Lung (tissue), 12 donors: Measurements from ENCODE around the gene DLEC1. TPM values are rescaled to one million over a fixed set of nuclear protein-coding genes. Genes with fewer than 3 reads are reported as not detected.

Experiments
- ATAC-seq: fragments of 200-7000 bp; cut with Tn5 transposase; one replicate; pipeline ENCODE4 v1.9.1; 2020; ENCODE audit warnings: moderate number of reproducible peaks; ENCODE audit not compliant: insufficient read depth, low FRiP score
- DNase-seq, 3 donors: peaks; one replicate each; pipeline ENCODE4 v3.0.0-alpha.2; 2013 to 2017
- H3K27ac ChIP-seq, 2 donors: one replicate each; pipeline ENCODE4 v1.5.1; 2013; ENCODE audit warnings: mild to moderate bottlenecking in 2 of 2, moderate library complexity in 2 of 2, control low read depth in 1 of 2, inconsistent platforms in 1 of 2, low read depth in 1 of 2, low read length in 1 of 2
- H3K27me3 ChIP-seq, 3 donors: one replicate each; pipeline ENCODE4 v1.5.1; 2013; ENCODE audit warnings: low read length in 2 of 3; ENCODE audit not compliant: control insufficient read depth in 3 of 3, insufficient read depth in 3 of 3
- H3K36me3 ChIP-seq, 4 donors: one replicate each; pipeline ENCODE4 v1.5.1; 2013; ENCODE audit warnings: low read length in 4 of 4, mild to moderate bottlenecking in 1 of 4, moderate library complexity in 1 of 4; ENCODE audit not compliant: control insufficient read depth in 4 of 4, insufficient read depth in 4 of 4
- H3K4me1 ChIP-seq, 5 donors: one replicate each; pipeline ENCODE4 v1.5.1; 2013; ENCODE audit warnings: low read length in 5 of 5, mild to moderate bottlenecking in 2 of 5, moderate library complexity in 1 of 5; ENCODE audit not compliant: control insufficient read depth in 5 of 5, insufficient read depth in 5 of 5
- H3K4me3 ChIP-seq: one replicate; pipeline ENCODE4 v1.5.1; 2013; ENCODE audit warnings: mild to moderate bottlenecking, control low read depth, moderate library complexity
- H3K9ac ChIP-seq, 2 donors: one replicate each; pipeline ENCODE4 v1.5.1; 2013; ENCODE audit warnings: low read length in 2 of 2, control low read depth in 1 of 2; ENCODE audit not compliant: insufficient read depth in 1 of 2
- H3K9me3 ChIP-seq, 4 donors: one replicate each; pipeline ENCODE4 v1.5.1; 2013; ENCODE audit warnings: low read length in 3 of 4, mild to moderate bottlenecking in 1 of 4, moderate library complexity in 1 of 4; ENCODE audit not compliant: control insufficient read depth in 4 of 4, insufficient read depth in 3 of 4
- WGBS, 2 donors: extraction: QIAGEN DNeasy Blood & Tissue Kit; methylation state at CpG; one replicate each; pipeline ENCODE4 v1.1.7; 2013; 5-methylcytosine and 5-hydroxymethylcytosine counted together
- polyA plus RNA-seq, 2 donors: library from polyadenylated mRNA; stranded (reverse); fragments of 200-250 nt; gene quantifications; one replicate each; pipeline ENCODE4 v1.2.1, GENCODE V29; 2013
- total RNA-seq, 2 donors: library from RNA; depleted of rRNA in 1 of 2; stranded (reverse); fragments of >200 nt in 1 of 2; gene quantifications; one replicate each; pipeline ENCODE4 v1.2.1, GENCODE V29; 2014 to 2021
- TF ChIP-seq, protein P1 (sequence below): IDR thresholded peaks from 2 replicates; pipeline ENCODE4 v1.5.1; 2012; ENCODE audit warnings: mild to moderate bottlenecking; ENCODE audit errors: control extremely low read depth, extremely low read depth
- donor health status: control.
- donor health status: control.
- donor health status: Bipolar disorder and iron deficiency.
- donor health status: healthy.
- donor health status: DM: yes; HTN: yes; CAD: no.

Gene DLEC1
- total and polyA plus RNA-seq, 4 donors, result 4.2 to 28.8 (median 8.0) TPM

DNA sequence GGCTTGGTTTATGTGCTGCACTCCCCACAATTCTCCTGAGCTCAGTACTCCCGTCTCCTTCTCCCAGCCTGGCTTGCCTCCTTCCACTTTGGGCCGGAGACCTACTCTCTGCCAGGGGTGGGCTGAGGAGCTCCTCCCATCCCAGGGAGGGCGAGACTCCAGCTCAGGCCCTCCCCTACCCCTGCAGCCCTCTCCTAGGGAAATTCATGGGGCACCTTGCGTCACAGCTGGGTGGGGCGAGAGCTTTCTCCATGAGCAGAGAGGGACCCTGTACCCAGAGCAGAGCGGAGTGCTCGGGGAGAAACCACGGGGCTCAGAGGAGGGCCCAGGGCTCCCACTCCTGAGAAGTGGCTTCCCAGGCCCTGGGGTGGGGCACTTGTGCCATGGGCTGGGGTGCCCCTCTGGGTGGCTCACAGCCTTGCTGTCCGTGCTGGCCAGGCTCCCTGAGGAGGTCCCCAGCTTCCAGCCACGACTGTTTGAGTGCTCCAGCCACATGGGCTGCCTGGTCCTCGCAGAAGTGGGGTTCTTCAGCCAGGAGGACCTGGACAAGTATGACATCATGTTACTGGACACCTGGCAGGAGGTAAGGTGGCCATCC lies 35.1 kb upstream of the DLEC1 start:
- H3K4me1 ChIP-seq, result peaks cover 0 to 10% (median 4%) of the 10 kb centered on the region in 5 donors
- no peaks in the 10 kb centered on the region for H3K9me3 ChIP-seq
- 76 to 77% methylated on average over 11 of the region's 11 CpGs for WGBS, 2 donors
- ATAC-seq, result no peak
- TF ChIP-seq, protein P1, sequence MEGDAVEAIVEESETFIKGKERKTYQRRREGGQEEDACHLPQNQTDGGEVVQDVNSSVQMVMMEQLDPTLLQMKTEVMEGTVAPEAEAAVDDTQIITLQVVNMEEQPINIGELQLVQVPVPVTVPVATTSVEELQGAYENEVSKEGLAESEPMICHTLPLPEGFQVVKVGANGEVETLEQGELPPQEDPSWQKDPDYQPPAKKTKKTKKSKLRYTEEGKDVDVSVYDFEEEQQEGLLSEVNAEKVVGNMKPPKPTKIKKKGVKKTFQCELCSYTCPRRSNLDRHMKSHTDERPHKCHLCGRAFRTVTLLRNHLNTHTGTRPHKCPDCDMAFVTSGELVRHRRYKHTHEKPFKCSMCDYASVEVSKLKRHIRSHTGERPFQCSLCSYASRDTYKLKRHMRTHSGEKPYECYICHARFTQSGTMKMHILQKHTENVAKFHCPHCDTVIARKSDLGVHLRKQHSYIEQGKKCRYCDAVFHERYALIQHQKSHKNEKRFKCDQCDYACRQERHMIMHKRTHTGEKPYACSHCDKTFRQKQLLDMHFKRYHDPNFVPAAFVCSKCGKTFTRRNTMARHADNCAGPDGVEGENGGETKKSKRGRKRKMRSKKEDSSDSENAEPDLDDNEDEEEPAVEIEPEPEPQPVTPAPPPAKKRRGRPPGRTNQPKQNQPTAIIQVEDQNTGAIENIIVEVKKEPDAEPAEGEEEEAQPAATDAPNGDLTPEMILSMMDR, result no peak
- no peak for DNase-seq
- H3K27me3 ChIP-seq, result no peaks in the 10 kb centered on the region
- H3K4me3 ChIP-seq, result no peak overlapping the region
- peak overlapping the region in 1 of 2 donors; percentile 57 for H3K27ac ChIP-seq
- peaks cover 0 to 57% (median 37%) of the 10 kb centered on the region in 4 donors for H3K36me3 ChIP-seq
- H3K9ac ChIP-seq, result no peak overlapping the region

DNA sequence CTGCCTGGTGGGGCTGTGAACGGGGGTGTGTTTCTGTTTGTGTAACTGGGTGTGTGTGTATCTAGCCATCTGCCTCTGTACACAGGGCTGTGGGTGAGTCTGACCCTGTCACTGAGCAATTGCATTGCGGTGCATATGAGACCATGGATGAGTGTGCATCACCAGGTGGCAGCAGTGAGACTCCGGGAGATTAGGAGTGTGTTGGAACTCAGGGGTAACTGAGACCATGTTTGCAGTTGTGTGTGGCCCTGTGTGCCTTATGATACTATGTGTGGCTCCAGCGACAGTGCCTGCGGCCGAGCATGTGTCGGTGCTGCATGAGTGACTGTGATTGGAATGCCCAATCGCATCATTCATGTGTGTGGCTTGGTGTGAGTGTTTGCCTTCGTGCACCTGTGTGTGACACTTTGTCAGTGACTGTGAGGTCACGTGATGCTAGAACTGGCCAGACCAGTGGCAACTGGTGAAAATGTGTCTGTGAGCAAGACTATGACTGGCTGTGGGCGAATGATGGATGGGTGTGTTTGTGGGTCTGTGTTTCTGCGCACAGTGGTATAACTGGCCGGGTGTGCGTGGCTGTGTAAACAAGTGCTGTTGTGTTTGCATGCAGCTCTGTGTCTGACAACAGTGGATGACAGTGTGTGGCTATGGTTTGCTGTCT lies 34.5 kb upstream of the DLEC1 start:
- peaks cover 0 to 53% (median 37%) of the 10 kb centered on the region in 4 donors for H3K36me3 ChIP-seq
- 67 to 81% methylated on average over 14 of the region's 14 CpGs for WGBS, 2 donors
- DNase-seq, result peak; percentile 71 to 79 (median 73)

DNA sequence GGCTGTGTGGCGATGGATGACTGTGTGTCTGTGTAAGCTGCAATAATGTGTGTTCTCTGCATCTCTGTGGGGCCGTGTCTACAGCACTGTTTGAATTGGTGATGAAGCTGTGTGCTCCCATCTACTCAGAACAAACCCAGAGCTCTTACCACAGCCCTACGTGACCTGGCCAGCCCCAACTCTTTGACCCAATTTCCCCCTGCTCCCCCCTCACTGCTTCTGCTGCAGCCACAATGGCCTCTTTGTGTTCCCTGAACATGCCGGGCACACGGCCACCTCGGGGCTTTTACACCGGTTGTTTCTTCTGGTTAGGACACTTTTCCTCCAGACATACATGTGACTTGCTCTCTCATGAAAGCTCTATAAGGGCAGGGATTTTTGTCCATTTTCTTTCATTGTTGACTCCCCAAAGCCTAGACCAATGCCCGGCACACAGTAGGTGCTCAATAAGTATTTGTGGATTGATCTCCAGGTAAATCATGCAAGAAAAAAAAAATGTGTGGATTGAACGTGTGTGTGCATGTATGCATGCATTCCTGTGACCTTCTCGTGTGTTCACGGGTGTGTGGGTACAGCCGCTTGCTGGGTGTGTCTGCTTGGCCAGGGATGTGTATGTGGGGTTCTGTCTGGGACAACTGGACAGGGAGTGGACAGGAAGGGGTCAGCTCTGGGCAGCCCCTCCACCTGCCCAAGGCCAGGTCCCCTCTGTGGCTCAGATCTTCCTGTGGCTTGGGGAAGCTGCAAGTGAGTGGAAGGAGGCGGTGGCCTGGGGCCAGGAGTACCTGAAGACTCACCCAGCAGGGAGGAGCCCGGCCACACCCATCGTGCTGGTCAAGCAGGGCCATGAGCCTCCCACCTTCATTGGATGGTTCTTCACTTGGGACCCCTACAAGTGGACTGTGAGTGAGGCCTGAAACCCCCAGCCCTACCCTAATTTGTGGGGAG lies 33.7 kb upstream of the DLEC1 start:
- H3K36me3 ChIP-seq, result peaks cover 0 to 54% (median 38%) of the 10 kb centered on the region in 4 donors
- no peaks in the 10 kb centered on the region for H3K9me3 ChIP-seq
- H3K9ac ChIP-seq, result no peak overlapping the region
- H3K27me3 ChIP-seq, result no peaks in the 10 kb centered on the region
- ATAC-seq (no peak), DNase-seq (peak; percentile 49 to 73 (median 69))
- TF ChIP-seq, protein P1, result no peak
- WGBS, 2 donors, result 82 to 88% methylated on average over 15 of the region's 15 CpGs
- no peak overlapping the region for H3K4me3 ChIP-seq
- H3K27ac ChIP-seq, result no peak overlapping the region
- peaks cover 0 to 10% (median 3%) of the 10 kb centered on the region in 5 donors for H3K4me1 ChIP-seq

More for the DNA sequence above, 34.5 kb upstream of the DLEC1 start:
- H3K9me3 ChIP-seq, result no peaks in the 10 kb centered on the region
- H3K4me1 ChIP-seq, result peaks cover 0 to 10% (median 3%) of the 10 kb centered on the region in 5 donors
- TF ChIP-seq, protein P1, result peak; percentile 46
- H3K9ac ChIP-seq, result no peak overlapping the region
- no peaks in the 10 kb centered on the region for H3K27me3 ChIP-seq
- ATAC-seq, result peak; percentile 68
- H3K4me3 ChIP-seq, result no peak overlapping the region
- H3K27ac ChIP-seq, result peak overlapping the region in 1 of 2 donors; percentile 57
